IPS-NIHi7 (cell line): ENCODE results near the gene AGO4.
"Not testable (repeated sequence)": the region's sequence is repeated elsewhere in the genome, so short reads cannot be mapped to it uniquely, and the experiment has no call there.

ENCODE experiments used
- DNase-seq: peaks from one replicate; pipeline ENCODE4 v3.0.0; 2012; ENCODE audit warnings: mixed read lengths; ENCODE audit errors: extremely low spot score

Gene AGO4

GRCh38 chr1:35807614-35808449 lies at the start of gene AGO4:
Gene AGO4 (plus strand): TSS chr1:35808016. CDS start chr1:35808417, 401 bp downstream.
- DNase-seq, result peak; percentile 85

GRCh38 chr1:35762141-35762540 lies 45.7 kb upstream of the AGO4 start:
- no peak for DNase-seq

GRCh38 chr1:35763201-35763600 lies 44.6 kb upstream of the AGO4 start:
- DNase-seq, result no peak

GRCh38 chr1:35764283-35764682 lies 43.5 kb upstream of the AGO4 start:
- no peak for DNase-seq

GRCh38 chr1:35768350-35769187 lies 39.2 kb upstream of the AGO4 start:
- DNase-seq, result no peak

- peak; percentile 97 for DNase-seq
Observed at GRCh38 chr1:35769188-35769758, 38.5 kb upstream of the AGO4 start.

- no peak for DNase-seq
Observed at GRCh38 chr1:35773711-35774110, 34.1 kb upstream of the AGO4 start.

GRCh38 chr1:35776172-35776571 lies 31.6 kb upstream of the AGO4 start:
- not testable (repeated sequence) for DNase-seq

- no peak for DNase-seq
Observed at GRCh38 chr1:35777109-35777508, 30.7 kb upstream of the AGO4 start.

GRCh38 chr1:35783055-35783583 lies 24.7 kb upstream of the AGO4 start:
- no peak for DNase-seq

GRCh38 chr1:35784364-35784763 lies 23.5 kb upstream of the AGO4 start:
- DNase-seq, result not testable (repeated sequence)

- no peak for DNase-seq
Observed at GRCh38 chr1:35788139-35788538, 19.7 kb upstream of the AGO4 start.

GRCh38 chr1:35790670-35791069 lies 17.1 kb upstream of the AGO4 start:
- no peak for DNase-seq

- DNase-seq, result no peak
Observed at GRCh38 chr1:35795295-35795694, 12.5 kb upstream of the AGO4 start.

- DNase-seq, result no peak
Observed at GRCh38 chr1:35797380-35797779, 10.4 kb upstream of the AGO4 start.

GRCh38 chr1:35798019-35798418 lies 9.8 kb upstream of the AGO4 start:
- not testable (repeated sequence) for DNase-seq

- not testable (repeated sequence) for DNase-seq
Observed at GRCh38 chr1:35800167-35800887, 7.5 kb upstream of the AGO4 start.

GRCh38 chr1:35808450-35809113 lies 766 bp downstream of the AGO4 start:
- peak; percentile 34 for DNase-seq

- DNase-seq, result no peak
Observed at GRCh38 chr1:35809114-35810095, 1.6 kb downstream of the AGO4 start.
